Measurements from ENCODE around the gene CASZ1.

Gene CASZ1

GRCh38 chr1:10724948-10725847 lies 71.2 kb downstream of the CASZ1 start:
- no peak for DNase-seq (ENCODE audit: low read depth in 2 of 2)

- no peak for DNase-seq (ENCODE audit: low read depth in 2 of 2)
These were observed 71.9 kb downstream of the CASZ1 start for GRCh38 chr1:10724511-10724910.

DNA sequence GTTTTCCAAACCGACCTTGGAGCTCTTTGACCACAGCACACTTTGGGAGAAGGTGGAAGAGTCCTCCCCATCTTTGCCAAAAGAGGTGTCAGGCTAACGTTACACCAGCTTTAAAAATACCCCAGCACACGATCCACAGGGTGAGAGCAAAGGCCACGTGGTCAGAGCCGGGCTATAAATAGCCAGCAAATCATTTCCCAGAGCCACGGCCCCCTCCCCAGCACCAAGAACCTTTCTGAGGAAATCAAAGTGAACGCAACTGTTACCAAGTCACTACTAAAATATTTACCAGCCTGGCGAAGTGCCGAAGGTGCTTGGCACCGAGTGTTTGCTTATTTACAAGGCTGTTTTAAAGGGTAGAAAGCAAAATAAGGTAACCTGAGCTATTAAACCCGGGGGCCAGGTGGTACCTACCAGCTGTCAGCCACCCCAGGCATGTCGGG lies 72.4 kb downstream of the CASZ1 start:
- no peak for DNase-seq (ENCODE audit: low read depth in 2 of 2)

- no peak for DNase-seq (ENCODE audit: low read depth in 2 of 2)
These were observed 73.1 kb downstream of the CASZ1 start for GRCh38 chr1:10723317-10723716.

DNA sequence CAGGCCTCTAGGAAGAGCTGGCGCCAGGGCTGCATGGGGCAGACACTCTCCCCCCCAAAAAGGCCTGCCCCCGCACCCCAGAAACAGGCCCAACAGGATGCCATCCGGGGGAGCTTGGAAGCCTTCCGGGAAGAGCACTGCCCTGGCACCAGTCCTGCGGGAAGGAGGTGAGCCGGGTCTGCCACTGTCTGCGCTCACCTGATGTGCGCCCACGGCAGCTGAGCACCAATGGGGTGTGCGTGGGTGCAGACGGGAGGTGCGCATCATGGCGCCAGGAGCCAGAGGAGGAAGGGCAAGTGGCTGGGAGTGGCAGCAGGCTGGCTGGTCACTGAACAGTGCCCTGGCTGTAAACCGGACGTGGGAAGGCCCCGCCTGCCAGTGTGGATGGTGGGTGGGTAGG lies 73.6 kb downstream of the CASZ1 start:
- DNase-seq (ENCODE audit: low read depth in 2 of 2): no peak

DNA sequence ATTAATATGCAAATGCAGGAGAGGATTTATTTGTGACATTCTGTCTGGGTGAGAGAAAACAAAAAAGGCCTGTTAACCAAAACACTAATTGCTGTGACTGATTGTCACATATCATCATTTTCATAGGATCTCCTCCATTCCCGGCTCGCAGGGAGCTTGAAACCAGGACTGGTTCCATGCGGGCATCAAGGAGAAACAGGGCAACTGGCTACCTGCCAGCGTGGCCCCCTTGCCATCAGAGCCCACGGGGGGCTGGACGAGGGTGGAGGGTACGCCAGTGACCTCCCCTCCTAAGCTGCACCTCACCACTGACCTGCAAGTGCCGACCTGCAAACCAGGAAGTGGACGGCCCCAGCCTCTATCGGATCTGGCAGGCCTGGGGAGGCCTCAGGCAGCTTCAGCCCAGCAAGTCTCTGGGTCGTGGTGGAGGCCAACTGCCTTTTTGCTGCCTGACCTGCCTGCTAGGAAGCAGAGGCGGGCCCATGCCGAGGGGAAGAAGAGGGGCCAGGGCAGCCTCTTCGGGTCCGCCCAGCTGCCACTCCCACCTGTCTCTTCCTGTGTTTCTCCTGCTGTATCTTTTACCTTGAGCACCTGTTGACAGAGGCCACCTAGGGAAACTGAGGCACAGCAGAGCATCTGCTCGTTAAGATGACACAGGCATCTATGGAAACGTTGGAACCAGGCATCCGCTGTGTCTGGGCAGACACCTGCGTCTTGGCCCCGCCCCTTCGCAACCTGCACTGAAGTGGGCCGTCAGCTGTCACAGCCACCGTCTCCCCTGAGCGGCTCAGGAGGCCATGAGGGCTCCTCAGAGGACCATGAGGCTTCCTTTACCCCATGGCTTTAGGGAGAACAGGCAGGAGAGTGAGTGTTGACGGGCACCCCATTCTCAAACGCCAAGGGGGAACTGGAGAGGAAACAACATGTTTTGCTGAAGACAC lies 74.8 kb downstream of the CASZ1 start:
- no peak for DNase-seq (ENCODE audit: low read depth in 2 of 2)

DNA sequence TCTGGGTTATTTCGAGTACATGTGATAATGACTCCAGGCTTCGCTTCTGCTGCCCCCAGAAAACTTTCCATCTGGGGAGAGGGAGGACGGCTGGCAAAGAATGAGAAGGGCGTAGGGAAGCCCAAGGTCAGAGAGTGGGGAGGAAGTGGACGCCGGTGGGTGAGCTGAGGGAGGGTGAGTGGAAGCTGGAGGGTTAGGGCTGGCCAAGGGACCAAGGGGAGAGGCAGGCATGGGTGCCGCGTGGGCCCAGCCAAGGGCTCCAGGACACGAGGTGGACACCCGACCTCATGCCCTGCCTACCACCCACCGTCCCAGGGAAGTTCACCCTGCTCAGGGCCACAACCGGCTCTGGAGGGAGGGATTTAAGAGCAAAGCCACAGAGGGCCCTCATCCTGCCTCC lies 75.8 kb downstream of the CASZ1 start:
- no peak for DNase-seq (ENCODE audit: low read depth in 2 of 2)

DNA sequence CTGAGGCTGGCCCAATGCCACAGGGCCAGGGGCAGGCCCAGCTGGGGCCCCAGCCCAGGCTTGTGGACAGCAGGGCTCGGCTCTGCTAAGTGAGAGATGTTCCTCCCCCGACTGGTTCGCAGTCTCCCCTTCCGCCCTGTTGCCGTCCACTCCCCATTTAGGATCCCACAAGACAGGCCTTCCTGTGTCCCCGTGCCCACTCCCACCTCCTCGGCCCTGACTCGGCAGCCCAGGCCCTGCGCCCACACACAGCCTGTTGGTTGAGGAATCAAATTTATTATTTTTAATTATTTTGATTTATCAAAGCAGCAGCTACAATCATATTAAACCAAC lies 78.4 kb downstream of the CASZ1 start:
- DNase-seq (ENCODE audit: low read depth in 2 of 2): no peak

GRCh38 chr1:10717296-10718082 lies 79.0 kb downstream of the CASZ1 start:
- DNase-seq (ENCODE audit: low read depth in 2 of 2): no peak

DNA sequence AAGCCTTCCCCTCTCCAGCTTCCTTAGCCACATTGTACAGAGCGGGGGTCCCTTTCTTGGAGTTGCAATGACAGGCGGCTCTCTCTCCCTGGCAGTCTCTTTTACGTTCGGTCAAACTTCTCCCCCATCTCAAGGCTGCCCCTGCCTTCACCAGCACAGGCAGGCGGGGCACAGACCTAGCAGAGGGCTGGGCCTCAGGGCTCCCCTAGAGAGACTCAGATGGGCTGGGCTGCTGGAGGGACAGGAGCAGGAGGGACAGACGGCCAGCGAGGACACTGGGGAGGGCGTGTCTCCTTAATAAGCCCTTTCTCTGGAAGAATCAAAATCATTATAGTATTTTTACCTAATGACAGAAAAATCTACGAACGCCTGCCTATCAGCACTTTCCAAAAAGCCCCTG lies 79.6 kb downstream of the CASZ1 start:
- no peak for DNase-seq (ENCODE audit: low read depth in 2 of 2)

- no peak for DNase-seq (ENCODE audit: low read depth in 2 of 2)
These were observed 81.9 kb downstream of the CASZ1 start for GRCh38 chr1:10714337-10715114.

GRCh38 chr1:10713614-10714013 lies 82.8 kb downstream of the CASZ1 start:
- DNase-seq (ENCODE audit: low read depth in 2 of 2): no peak

GRCh38 chr1:10712568-10713362 lies 83.7 kb downstream of the CASZ1 start:
- DNase-seq (ENCODE audit: low read depth in 2 of 2): no peak

DNA sequence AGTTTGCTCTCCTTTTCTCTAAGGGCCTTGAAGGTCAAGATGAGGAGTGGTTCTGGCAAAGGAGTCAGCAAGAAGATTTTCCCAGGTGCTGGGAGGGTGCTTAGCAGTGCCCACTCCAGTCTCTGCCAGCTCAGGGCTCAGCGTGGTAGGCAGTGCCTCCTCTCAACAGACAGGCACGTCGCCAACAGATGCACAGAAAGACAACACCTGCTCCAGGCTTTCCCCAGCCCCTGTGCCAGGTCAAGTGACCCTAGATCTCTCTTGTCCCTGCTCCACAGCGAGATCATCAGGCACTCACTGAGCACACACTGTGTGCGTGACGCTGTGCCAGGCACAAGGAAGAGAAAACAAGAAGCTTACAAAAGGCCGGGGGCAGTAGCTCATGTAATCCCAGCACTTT lies 86.0 kb downstream of the CASZ1 start:
- no peak for DNase-seq (ENCODE audit: low read depth in 2 of 2)

GRCh38 chr1:10709646-10710045 lies 86.8 kb downstream of the CASZ1 start:
- no peak for DNase-seq (ENCODE audit: low read depth in 2 of 2)

DNA sequence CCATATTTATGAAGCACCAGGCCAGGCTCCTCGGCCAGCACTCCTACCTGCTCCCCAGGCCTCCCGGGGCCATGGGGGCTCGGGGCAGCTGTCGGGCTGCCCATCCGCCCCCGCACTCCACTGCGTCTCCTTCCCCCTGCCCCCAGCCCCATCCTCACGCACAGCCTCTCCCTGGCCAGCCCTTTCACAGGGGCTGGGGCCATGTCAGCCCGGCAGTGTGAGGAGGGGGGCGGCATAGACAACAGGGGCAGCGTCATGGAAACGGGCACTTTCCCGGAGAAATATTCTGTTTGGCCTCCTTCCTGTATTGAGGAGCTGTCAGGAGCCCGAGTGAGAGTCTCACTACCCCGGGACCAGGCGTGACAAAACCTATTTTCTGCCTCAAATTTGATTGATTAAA lies 87.3 kb downstream of the CASZ1 start:
- DNase-seq (ENCODE audit: low read depth in 2 of 2): no peak

DNA sequence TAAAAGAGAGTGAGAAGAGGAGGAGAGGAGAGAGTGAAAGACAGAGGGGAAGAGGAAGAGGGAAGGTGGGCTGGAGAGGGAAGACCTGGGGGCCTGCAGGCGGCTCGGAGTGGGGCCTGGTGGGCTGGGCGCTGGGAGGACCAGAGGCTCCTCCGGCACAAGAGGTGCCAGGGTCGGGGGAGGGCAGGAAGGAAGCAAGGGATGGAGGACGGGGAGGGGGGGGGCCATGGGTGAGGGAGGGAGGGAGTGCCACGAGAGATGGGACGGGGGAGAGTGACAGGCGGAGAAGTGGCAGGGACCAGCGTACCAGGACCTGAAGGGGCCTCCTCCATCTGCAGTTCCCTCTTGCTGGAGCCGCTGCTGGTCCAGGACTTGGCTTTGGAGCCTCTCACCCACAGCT lies 87.7 kb downstream of the CASZ1 start:
- DNase-seq (ENCODE audit: low read depth in 2 of 2): no peak

- DNase-seq (ENCODE audit: low read depth in 2 of 2): no peak
These were observed 89.2 kb downstream of the CASZ1 start for GRCh38 chr1:10707208-10707607.

- DNase-seq (ENCODE audit: low read depth in 2 of 2): no peak
These were observed 90.0 kb downstream of the CASZ1 start for GRCh38 chr1:10706376-10706913.

DNA sequence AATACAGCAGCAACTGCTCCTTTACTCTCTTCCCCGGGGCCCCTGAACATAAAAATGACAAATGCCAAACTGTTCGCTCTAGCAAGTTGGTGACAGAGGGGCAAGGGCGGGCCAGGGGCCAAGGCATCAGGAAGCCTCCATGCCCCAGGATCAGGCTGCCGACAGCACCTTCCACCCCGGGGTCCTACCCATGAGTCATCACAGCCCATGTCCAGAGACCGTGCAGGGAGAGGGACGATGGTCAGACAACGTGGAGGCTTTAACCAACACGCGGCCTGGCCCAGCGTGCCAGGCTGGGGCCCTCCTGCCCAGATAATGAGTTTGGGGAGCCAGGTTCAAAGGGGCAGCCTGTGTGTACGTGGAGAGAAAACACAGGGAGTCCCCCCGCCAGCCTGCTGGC lies 90.5 kb downstream of the CASZ1 start:
- DNase-seq (ENCODE audit: low read depth in 2 of 2): no peak
